Measurements from ENCODE around the gene HNRNPH1.

The HNRNPH1 gene

GRCh38 chr5:179603308-179603707 lies 20.2 kb downstream of the HNRNPH1 start:
- DNase-seq = no peak

DNA sequence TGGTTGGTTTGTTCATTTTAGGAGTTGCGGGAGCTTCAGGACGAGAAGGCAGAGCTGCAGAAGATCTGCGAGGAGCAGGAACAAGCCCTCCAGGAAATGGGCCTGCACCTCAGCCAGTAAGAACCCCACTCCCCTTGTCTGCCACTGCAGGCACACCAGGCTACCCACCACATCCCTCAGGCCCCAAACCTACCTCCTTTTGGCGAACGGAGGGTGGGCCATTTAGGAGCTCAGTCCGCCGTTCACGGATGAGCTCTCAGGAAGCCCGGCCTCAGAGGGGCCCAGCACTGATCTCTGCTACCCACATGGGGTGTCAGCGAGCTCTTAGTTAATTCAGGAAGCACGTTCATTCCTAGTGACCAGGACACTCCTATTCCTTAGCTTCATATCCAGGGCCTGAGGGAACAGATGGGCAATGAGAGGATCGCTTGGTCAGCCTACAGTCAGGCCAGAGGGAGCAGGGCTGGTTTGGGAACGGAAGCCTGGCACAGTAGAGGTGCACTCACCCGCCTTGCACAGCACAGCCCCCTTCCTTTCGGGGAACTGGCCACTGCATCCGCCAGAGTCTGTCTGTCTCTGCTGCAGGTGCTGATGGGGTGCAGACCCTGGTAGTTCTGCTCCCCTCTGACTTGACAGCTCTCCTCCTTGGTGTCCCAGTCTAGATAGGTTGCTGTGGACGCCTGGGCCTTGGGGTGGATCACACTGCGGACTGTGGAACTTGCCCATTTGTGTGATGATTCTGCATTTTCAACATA lies 21.4 kb downstream of the HNRNPH1 start:
- DNase-seq = no peak

GRCh38 chr5:179599973-179600372 lies 23.5 kb downstream of the HNRNPH1 start:
- DNase-seq = peak; percentile 71

- no peak for DNase-seq
Observed at GRCh38 chr5:179599566-179599965, 23.9 kb downstream of the HNRNPH1 start.

DNA sequence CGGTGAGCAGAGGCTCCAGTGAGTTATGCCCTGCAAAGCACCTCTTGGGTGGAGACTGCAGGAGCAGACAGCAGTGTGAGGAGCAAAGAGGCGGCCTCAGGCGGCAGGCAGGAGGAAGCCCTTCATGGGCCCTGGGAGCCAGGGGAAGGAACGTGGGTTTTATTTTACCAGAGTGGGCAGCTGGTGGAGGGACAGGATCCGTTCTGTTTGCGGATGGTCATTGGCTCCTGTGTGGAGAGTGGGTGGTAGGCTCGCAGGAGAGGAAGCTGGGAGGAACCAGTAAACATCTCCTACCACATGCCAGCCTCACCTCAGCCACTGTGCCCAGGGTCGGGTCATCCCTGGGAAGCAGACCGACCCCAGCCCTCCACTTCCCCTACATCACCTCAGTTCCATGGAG lies 24.4 kb downstream of the HNRNPH1 start:
- no peak for DNase-seq

GRCh38 chr5:179596421-179596820 lies 27.1 kb downstream of the HNRNPH1 start:
- no peak for DNase-seq

- no peak for DNase-seq
Observed at GRCh38 chr5:179595916-179596315, 27.6 kb downstream of the HNRNPH1 start.

- DNase-seq = no peak
Observed at GRCh38 chr5:179588166-179588565, 35.3 kb downstream of the HNRNPH1 start.

DNA sequence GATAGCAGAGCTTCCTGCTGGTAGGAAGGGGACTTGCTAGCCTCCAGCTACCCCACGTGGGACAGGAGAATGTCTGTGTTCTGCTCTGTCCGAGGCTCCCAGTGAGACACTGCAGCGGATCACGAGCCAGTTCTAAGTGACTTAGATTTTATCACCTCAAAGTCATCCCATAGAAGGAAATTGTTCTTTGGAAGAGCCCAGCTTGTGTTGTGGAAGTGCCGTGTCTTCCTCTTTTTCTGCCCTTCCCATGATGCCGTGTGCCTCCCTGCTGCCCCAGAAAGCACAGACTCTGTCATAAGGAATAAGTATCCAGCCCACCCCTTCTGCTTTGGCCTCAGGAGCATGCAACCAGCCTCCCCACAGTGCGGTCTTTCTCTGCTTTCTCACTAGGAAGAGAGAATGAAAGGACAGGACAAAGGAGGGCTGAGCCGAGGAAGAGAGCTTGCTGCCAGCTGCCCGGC lies 37.5 kb downstream of the HNRNPH1 start:
- peak; percentile 51 for DNase-seq

GRCh38 chr5:179577286-179577960 lies 46.0 kb downstream of the HNRNPH1 start:
- no peak for DNase-seq

DNA sequence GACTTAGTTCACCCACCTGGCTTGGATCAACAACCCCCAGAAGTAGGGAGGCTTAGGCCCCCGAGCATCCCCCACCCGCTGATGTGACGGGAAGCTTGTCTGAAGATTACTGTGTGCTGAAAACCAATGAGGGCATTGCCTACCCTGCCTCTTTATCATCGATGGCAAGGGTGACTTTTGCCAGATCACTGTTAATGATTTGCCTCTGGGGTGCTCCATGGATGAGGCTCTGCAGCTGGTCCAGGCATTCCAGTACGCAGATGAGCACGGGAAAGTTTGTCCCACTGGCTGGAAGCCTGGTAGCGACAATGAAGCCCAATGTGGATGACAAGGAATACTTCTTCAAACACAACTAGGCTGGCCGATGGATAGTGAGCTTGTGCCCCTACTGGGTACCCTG lies 51.1 kb downstream of the HNRNPH1 start:
- no peak for DNase-seq

GRCh38 chr5:179568721-179569120 lies 54.8 kb downstream of the HNRNPH1 start:
- no peak for DNase-seq

GRCh38 chr5:179564526-179564925 lies 58.9 kb downstream of the HNRNPH1 start:
- no peak for DNase-seq

Measured in suppressor macrophage treated with lipopolysaccharide for 4 hours (primary cell).